ENCODE measurements around the gene VWA8.

DNA sequence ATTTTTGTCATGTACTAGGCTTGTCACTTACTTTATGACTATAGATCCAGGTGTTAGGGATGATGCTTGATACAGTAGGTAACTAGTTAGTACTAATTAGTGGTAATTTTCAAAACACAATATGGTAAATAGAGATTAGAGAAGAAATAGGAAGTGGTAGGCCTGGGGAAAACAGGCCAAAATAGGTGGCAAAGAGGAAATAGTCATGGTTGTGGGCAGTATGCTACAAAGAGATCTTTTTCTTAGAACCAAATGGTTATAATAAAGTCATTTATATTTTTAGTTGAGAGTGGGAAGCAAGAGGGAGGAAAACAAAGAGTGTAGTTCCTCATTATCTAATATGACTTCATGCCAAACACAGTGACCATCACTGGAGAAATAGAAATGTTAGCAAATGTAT lies 9.1 kb upstream of the VWA8 start:
- no peak for TF ChIP-seq POLR2AphosphoS5 (IDR thresholded peaks at IDR 0.05)
- TF ChIP-seq, protein P1, sequence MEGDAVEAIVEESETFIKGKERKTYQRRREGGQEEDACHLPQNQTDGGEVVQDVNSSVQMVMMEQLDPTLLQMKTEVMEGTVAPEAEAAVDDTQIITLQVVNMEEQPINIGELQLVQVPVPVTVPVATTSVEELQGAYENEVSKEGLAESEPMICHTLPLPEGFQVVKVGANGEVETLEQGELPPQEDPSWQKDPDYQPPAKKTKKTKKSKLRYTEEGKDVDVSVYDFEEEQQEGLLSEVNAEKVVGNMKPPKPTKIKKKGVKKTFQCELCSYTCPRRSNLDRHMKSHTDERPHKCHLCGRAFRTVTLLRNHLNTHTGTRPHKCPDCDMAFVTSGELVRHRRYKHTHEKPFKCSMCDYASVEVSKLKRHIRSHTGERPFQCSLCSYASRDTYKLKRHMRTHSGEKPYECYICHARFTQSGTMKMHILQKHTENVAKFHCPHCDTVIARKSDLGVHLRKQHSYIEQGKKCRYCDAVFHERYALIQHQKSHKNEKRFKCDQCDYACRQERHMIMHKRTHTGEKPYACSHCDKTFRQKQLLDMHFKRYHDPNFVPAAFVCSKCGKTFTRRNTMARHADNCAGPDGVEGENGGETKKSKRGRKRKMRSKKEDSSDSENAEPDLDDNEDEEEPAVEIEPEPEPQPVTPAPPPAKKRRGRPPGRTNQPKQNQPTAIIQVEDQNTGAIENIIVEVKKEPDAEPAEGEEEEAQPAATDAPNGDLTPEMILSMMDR (IDR thresholded peaks at IDR 0.05), result no peak
